GM12874 (cell line): ENCODE measurements around the gene RCBTB1.

Source experiments
- CTCF ChIP-seq: IDR thresholded peaks from 2 replicates; pipeline ENCODE4 v1.5.1; 2011; ENCODE audit warnings: low read depth, mild to moderate bottlenecking, control low read depth, low read length, moderate library complexity; ENCODE audit not compliant: insufficient read depth

RCBTB1 gene

DNA sequence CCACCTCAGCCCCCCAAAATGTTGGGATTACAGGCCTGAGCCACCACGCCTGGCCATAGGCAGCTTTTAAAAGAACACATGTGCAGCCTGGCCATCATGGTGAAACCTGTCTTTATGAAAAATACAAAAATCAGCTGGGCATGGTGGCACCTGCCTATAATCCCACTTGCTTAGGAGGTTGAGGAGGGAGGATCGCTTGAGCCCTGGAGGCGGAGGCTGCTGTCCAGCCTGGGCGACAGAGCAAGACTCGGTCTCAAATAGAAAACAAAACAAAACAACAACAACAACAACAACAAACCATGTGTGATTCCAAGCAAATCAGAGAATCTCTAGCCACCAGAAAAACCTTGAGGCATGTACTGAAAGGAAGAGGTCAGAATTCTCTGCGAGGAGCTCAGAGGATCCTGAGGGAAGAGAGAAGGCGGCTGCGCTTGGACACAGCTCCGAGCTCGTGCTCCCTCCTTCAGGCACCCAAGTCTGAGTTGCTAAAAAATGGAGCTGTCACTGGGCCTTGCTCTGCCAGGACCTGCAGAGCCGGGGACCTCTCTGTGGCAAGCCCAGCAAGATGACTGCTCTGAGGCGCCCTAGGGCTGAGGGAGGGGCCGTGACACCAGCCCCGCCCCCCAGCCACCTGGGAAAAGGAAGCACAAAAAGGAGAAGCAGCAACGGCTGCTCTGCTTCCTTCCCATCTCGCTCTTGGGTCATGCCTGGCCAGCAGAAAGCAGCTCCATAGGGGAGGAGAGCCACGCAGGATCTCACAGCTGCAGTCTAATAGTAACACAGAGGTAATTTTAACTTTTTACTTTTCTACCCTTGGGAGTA lies 42.7 kb upstream of the RCBTB1 start, which contains the start of gene ARL11:
Gene ARL11 (plus strand): TSS at position 677 of the 822 bp plus-strand sequence. CDS start 1,941 bp downstream, outside the sequence.
- no peak for TF ChIP-seq CTCF

DNA sequence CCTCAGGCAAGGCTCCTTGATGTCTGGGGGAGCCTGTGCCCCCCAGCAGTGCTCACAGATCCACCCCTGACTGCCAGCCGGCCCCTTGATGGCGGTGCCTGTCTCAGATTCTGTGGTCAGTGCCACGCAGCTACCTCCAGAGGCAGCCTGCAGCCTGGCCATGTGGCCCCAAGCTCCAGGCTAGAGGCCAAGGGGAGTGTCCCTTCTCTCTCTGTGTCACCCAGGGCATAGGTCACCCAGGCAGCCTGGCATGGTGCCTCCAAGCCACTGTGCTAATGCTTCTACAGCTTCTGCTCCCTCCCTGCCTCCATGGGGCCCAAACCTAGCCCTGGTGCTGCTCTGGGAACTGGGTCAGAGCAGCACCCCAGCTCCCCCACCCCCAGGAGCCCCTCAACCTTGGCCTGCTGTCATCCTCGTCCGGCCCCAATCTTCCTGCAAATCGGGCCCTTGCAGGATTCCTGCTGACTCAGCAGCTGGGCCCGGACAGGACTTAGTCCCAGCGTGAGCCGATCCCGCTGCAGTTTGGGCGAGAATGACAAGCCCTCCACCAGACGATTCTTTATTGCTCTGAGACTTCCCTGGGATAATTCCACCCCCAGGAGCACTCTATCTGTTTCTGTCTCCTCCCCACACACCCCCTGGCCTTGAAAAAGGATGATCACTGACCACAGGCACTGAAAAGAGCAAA lies 40.2 kb upstream of the RCBTB1 start:
- TF ChIP-seq CTCF: no peak

GRCh38 chr13:49624229-49624628 lies 38.9 kb upstream of the RCBTB1 start:
- TF ChIP-seq CTCF: no peak

DNA sequence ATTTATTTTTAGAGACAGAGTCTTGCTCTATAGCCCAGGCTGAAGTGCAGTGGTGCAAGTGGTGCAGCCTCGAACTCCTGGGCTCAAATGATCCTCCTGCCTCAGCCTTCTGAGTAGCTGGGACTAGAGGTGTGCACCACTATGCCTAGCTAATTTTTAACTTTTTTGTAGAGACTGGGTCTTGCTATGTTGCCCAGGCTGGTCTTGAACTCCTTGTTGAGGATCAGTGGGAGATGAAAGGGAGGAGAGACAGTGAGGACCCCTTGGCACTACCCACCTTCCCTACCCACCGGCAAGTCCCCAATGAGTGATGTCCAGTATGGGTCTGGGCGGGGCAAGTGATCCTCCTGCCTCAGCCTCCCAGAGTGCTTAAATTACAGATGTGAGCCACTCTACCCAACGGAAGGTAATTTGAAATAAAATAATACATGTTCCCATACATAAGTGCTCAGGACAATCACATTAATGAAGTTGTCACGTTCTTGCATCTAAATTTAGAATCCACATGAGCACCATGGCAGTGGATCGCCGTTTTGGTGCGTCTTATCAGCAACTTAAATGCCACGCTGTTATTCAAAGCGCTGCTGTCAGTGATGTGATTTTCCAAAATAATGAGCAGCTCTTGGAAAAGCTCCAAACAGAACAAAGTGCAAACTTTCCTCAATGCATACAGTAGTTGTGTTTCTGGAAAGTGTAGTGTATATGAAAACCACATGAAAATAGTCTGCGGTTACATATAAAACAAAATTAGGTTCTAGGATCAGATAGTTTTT lies 37.0 kb upstream of the RCBTB1 start:
- no peak for TF ChIP-seq CTCF

DNA sequence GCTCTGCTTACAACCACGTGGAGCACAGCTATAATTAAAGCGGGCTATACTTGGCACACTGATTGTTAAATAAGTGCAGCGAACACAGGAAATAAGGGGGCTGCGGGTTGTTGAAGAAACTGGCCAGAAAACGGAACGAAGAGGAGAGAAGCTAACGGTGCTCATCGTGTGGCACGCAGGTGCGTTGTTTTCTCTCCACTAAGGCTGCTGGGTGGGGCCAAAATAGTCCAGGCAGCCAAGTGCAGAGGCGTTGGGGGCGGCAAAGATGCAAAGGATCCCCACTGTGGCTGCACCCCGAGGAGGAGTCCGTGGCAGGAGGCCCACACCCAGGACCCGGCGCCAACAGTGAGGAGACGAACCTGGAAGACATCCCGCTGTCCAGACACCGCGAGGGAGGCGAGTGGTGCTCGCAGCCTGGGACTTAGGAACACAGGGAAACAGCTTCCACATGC lies 34.8 kb upstream of the RCBTB1 start:
- TF ChIP-seq CTCF: no peak

DNA sequence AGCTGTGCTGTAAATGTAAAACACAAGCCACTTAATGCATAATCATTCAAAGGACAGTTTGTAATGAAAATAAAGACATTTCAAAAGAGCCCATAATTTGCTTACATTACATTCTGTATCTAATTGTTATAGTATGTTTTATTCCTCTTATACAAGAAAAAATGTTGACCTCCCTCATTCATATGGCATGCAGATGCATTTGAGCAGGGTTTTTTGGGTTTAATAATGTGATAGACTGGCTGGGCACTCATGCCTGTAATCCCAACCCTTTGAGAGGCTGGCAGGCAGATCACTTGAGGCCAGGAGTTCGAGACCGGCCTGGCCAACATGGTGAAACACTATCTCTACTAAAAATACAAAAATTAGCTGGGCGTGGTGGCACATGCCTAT lies 31.3 kb upstream of the RCBTB1 start:
- no peak for TF ChIP-seq CTCF
